ENCODE measurements around the gene KCNQ2.

DNA sequence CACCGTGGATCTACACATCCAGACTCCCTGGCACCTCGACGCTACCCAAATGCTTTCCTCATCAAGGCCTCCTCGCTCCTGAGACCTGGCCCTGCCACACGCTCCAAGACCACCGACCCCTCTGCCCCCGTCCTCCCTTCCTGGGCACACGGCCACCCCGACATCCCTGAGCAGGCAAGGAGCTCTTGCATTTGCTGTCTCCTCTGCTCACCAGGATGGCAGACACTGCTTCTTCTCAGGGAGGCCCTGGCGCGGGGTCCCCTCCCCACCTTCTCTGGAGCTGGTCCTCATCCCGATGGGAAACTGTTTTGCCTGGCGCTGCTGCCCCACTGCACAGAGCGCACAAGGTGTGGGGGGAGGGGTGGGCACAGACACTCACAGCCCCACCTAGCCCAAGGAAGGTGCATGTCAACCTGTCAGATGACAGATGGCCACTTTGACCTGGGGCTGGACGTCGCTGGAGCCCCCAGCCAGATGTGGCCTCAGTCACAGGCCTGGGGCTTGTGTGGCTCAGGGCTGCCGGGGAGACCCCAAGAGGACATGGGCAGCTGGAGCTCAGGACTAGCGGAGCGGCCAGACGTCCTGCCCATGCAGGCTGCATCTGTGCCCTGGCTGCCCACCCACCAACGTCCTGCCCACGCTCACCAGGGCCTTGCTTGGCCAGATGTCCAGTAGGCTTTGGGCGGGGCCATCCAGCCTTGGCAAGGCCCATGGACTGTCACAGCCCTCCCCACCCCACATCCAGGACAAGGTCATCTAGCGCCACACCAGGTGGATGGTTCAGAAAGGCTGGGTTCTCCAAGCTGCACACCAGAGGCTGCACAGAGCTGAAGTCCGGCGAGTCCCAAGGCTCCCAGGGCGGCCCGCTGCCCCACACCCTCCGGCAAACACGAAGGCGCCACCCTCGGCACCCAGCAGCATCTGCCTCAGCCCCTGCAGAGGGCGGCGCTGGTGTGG is 6.2 kb upstream of the KCNQ2 start:
- no peak for TF ChIP-seq CTCF (IDR thresholded peaks at IDR 0.05)
- no peak for TF ChIP-seq POLR2A (IDR thresholded peaks at IDR 0.05)
